Stimulated activated CD4-positive, alpha-beta T cell treated with anti-CD3 and anti-CD28 coated beads, Interleukin-1b, Interleukin-23, amount 100 ng/mL, for 1 hour (primary cell): ENCODE results near the gene YWHAB.

Source experiments
- DNase-seq, 2 donors: peaks; one replicate each; pipeline ENCODE4 v3.0.0-alpha.2; 2020; ENCODE audit warnings: low read depth in 2 of 2

The YWHAB gene

GRCh38 chr20:44950368-44950767, 64.9 kb downstream of the YWHAB start:
- DNase-seq: no peak

- DNase-seq: no peak
Measured at GRCh38 chr20:44952731-44953130, 67.2 kb downstream of the YWHAB start.

GRCh38 chr20:44954211-44954610, 68.7 kb downstream of the YWHAB start:
- no peak for DNase-seq

DNA sequence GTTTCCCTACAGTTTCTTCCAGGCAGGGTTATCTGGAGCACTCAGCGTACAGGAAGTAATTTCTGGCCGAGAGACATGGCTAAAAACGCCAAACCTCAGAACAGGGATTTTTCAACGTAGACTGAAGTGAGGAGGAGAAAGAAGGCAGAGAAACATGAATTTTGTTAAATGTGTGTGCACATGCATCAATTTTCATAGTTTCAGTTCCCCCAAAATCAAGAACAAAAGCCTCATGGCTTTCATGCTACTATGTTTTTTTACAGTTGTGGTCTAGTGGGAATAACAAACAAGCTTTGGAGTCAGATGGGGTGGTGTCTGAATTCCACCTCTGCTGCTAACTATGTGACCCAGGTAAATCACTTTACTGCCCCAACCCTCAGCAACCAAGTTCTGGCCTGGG, 69.8 kb downstream of the YWHAB start:
- no peak for DNase-seq

DNA sequence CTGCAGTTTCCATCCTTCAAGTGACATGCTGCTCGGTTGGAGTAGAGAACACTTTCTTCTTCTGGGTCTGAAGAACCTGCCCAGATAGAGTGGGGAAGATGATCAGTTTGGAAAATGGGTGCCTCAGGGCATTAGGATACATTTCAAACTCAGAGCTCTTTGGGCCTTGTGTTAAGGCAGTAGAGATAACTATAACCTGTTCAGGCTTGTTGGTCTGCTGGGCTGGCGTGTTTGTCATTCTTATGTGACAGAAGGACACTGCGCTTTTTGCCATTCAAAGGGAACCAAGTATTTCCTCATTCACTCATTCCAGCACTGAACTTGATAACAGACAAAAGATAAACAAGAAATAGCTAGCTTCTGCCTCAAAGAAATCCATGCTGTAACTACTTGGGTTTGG, 70.9 kb downstream of the YWHAB start:
- no peak for DNase-seq
